Osteocyte (in vitro differentiated cells): ENCODE data around the gene SLC34A1. TPM values are rescaled to one million over a fixed set of nuclear protein-coding genes. Genes with fewer than 3 reads are reported as not detected.

Source experiments
- DNase-seq: peaks from one replicate; pipeline ENCODE4 v3.0.0; 2021; ENCODE audit warnings: mixed read lengths; ENCODE audit not compliant: unreplicated experiment; ENCODE audit errors: extremely low spot score
- H3K27ac Mint-ChIP-seq: one replicate; pipeline ENCODE4 v1.8.0; 2021; ENCODE audit warnings: mild to moderate bottlenecking, mixed read lengths; ENCODE audit not compliant: unreplicated experiment
- H3K27me3 Mint-ChIP-seq: one replicate; pipeline ENCODE4 v1.8.0; 2021; ENCODE audit warnings: mixed read lengths; ENCODE audit not compliant: unreplicated experiment
- H3K36me3 Mint-ChIP-seq: one replicate; pipeline ENCODE4 v1.8.0; 2021; ENCODE audit warnings: mixed read lengths; ENCODE audit not compliant: unreplicated experiment
- H3K4me1 Mint-ChIP-seq: one replicate; pipeline ENCODE4 v1.8.0; 2021; ENCODE audit warnings: mixed read lengths; ENCODE audit not compliant: unreplicated experiment
- H3K4me3 Mint-ChIP-seq: one replicate; pipeline ENCODE4 v1.8.0; 2021; ENCODE audit warnings: mild to moderate bottlenecking, moderate library complexity, mixed read lengths; ENCODE audit not compliant: unreplicated experiment
- H3K9me3 Mint-ChIP-seq: one replicate; pipeline ENCODE4 v1.8.0; 2021; ENCODE audit warnings: mixed read lengths; ENCODE audit not compliant: unreplicated experiment
- total RNA-seq: library from RNA; stranded (reverse); gene quantifications from 2 replicates; pipeline ENCODE4 v1.2.1, GENCODE V29; 2021
- TF ChIP-seq, protein P1 (sequence below): fragments of 200-600 bp; sonication (generic); IDR thresholded peaks from 2 replicates; pipeline ENCODE4 v1.5.0; 2021; ENCODE audit warnings: antibody characterized with exemption, mild to moderate bottlenecking, moderate library complexity

SLC34A1 gene
- total RNA-seq, 1 donor from 2014 or later = not detected

DNA sequence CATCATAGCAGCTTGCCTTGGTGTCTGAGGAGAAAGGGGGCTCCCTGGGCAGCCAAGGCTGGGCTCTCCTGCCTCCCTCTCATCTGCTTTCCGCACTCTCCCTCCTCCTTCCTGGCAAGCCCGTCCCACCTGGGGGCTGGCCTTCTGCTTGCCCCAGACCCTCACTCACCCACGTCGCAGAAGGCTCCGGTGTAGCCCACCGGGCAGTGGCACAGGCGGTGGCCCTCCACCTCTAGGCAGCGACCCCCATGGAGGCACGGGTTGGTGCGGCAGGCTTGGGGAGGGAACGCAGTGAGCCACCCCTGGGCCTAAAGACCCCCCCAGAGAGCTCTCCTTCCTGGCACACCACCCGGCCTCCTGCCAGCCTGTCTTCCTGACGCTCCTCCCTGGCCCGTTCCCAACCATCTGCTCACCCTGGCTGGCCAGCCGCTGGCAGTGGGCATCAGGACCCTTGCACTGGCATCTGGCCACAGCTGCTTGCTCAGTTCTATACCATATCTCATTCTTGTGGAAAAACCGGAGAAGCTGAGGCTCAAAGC, 20.5 kb downstream of the SLC34A1 start:
- H3K27ac Mint-ChIP-seq = no peak overlapping the region
- peaks cover 19% of the 10 kb centered on the region for H3K27me3 Mint-ChIP-seq

DNA sequence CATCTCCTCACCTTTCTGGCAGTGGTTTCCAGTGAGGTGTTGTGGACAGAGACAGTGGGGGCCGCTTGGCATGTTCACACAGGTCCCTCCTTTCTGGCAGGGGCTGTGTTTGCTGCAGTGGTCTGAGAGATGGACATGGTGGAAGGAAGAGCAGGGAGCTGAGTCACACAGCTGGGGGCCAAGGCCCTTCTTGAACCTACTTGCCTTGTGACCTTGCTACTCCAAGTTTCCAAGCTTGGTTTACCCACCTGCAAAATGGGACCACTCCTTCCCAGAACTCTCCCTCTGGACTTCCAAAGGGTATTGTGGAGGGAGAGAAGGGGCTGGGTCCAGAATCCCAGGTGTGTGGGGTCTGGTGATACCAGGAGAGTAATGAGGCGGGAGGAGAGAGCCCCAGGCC, 21.1 kb downstream of the SLC34A1 start:
- DNase-seq = no peak
- Mint-ChIP-seq H3K36me3 (no peaks in the 10 kb centered on the region), H3K4me1 (peaks cover 16% of the 10 kb centered on the region), H3K27me3 (peaks cover 19% of the 10 kb centered on the region), H3K27ac (no peak overlapping the region), H3K4me3 (no peak overlapping the region), H3K9me3 (no peaks in the 10 kb centered on the region)
- TF ChIP-seq, protein P1, sequence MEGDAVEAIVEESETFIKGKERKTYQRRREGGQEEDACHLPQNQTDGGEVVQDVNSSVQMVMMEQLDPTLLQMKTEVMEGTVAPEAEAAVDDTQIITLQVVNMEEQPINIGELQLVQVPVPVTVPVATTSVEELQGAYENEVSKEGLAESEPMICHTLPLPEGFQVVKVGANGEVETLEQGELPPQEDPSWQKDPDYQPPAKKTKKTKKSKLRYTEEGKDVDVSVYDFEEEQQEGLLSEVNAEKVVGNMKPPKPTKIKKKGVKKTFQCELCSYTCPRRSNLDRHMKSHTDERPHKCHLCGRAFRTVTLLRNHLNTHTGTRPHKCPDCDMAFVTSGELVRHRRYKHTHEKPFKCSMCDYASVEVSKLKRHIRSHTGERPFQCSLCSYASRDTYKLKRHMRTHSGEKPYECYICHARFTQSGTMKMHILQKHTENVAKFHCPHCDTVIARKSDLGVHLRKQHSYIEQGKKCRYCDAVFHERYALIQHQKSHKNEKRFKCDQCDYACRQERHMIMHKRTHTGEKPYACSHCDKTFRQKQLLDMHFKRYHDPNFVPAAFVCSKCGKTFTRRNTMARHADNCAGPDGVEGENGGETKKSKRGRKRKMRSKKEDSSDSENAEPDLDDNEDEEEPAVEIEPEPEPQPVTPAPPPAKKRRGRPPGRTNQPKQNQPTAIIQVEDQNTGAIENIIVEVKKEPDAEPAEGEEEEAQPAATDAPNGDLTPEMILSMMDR = no peak

More for the DNA sequence above, 20.5 kb downstream of the SLC34A1 start:
- DNase-seq = no peak
- TF ChIP-seq, protein P1 = no peak
- H3K9me3 Mint-ChIP-seq = no peaks in the 10 kb centered on the region
- H3K36me3 Mint-ChIP-seq = no peaks in the 10 kb centered on the region
- H3K4me3 Mint-ChIP-seq = peak overlapping the region; percentile 70
- peaks cover 16% of the 10 kb centered on the region for H3K4me1 Mint-ChIP-seq

DNA sequence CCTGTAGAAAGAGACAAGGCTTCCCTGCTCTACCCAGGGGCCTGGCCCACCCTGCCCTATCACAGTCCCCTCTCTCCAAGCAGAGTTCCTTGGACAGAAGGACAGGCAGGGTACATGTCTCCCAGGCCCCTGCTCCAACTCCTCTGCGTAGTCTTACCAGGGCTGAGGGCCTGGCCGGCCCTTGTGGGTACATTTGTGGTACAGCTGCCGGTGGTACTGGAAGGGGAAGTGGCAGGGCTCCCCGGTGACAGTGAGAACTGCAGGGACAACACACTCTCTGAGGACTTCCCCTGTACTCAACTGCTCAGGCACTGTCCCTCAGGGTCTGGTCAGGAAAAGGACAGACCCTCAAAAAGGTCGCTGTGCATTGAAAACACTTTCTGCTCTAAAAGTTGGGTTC, 21.6 kb downstream of the SLC34A1 start:
- Mint-ChIP-seq H3K9me3 (no peaks in the 10 kb centered on the region), H3K4me1 (peaks cover 16% of the 10 kb centered on the region), H3K4me3 (no peak overlapping the region), H3K27me3 (peaks cover 19% of the 10 kb centered on the region), H3K27ac (no peak overlapping the region), H3K36me3 (no peaks in the 10 kb centered on the region)
- TF ChIP-seq, protein P1 = no peak
- DNase-seq = no peak

DNA sequence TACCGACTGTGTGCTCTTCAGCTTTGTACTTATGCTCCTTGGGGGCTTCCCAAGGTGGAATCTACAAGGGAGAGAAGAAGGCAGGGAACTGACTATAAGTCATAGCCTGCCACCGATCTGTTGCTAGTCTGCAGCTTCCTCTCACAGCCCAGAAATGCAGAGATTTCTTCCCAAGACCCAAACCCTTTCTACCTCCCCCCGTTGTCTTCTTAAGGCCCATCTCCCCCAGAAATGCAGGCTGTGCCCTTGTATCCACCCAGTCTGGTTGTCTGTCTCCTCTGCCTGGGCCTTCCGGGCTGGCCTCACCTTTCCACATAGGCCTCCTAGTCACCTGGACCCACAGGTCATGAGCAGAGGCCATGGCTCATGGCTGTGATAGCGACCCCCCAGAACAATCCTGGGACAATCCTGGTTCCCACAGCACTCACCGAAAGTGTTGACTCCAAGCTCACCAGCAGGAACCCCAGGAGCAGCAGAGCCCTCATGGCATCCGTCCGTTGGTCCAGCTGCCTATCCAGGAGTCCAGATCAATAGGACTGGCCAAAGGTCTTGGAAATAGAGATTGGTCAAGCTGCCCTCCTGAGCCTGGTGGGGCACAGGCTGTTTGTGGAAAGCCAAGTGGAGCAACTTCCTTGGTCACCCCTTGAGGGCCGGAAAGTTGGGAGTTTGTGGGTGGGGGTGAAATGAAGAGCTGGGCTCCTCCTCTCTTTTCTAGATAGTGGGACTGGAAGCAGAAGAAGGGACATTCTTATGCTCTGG, 25.0 kb downstream of the SLC34A1 start, which contains the start of gene F12:
Gene F12, minus strand, starts transcription at position 522 of the 759 bp plus-strand sequence. Its CDS starts 37 bp downstream, at position 485.
- Mint-ChIP-seq H3K27ac (no peak within 1 kb of the TSS), H3K27me3 (peaks cover 2% of the 10 kb centered on the region), H3K36me3 (no peaks in the 10 kb centered on the region), H3K9me3 (no peaks in the 10 kb centered on the region), H3K4me3 (no peak within 1 kb of the TSS), H3K4me1 (peaks cover 3% of the 10 kb centered on the region)
- TF ChIP-seq, protein P1 = no peak
- DNase-seq = no peak

DNA sequence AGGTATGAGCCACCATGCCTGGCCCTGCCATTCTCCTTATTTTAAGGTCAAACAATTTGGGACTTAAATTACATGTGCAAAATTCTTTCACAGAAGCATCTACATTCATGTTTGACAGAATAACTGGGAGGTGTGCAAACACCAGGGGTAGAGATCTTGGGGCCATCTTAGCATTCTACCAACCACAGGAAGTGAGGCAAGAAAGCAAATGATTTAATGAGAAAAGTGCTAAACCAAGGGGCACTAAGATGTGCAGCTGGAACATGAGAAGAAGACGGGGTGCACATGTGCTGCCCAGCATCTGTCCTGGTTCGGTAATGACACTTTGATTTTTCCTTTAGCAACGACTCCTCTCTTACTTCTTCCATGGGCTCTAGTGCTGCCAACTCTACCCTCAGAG, 26.3 kb downstream of the SLC34A1 start:
- Mint-ChIP-seq H3K27me3 (peaks cover 2% of the 10 kb centered on the region), H3K4me1 (no peaks in the 10 kb centered on the region)

More for the DNA sequence above, 26.3 kb downstream of the SLC34A1 start:
- Mint-ChIP-seq H3K36me3 (no peaks in the 10 kb centered on the region), H3K27ac (no peak overlapping the region), H3K4me3 (no peak overlapping the region), H3K9me3 (no peaks in the 10 kb centered on the region)
- no peak for DNase-seq
- TF ChIP-seq, protein P1 = no peak
